GM19455 (cell line): ENCODE results near the gene TBXT.

Source experiments
- ATAC-seq: cut with Tn5 transposase; IDR thresholded peaks from one replicate; pipeline ENCODE4 v1.9.1; 2021; ENCODE audit not compliant: unreplicated experiment

TBXT gene

DNA sequence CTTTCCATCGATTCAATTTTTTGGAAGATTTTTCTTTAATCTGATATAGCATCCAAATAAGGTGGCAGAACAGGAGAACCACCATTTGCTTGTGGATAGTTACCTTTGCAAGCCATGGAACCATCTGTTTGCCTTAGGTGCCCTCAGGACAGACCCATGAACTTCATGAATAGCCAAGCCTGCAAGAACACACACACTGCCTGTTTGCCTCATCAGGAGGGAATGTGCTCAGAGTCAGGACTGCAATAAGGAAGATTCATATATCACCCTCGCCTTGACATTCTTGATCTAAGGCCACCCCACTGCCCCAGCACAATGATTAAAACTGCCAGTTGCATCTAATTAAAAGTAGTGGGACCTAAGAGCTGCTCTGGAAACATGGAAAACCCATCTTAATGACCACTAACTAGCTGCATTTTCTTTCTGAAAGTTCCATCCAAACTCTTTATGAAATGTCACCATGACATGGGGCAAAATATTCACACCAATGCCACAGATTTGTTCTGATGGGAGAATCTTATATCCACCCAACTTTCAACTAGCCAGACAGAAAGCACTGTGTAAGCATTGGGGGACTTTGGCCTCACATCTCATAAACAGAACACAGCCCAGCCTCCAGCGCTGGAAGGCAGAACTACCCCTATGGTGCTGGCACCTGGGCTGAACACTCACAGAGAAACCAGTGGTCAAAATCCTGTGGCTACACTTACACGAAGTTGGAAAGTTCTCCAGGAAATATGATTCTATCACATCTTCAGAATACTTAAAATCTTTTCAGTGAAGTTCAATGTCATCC, 48.3 kb downstream of the TBXT start:
- no peak for ATAC-seq

DNA sequence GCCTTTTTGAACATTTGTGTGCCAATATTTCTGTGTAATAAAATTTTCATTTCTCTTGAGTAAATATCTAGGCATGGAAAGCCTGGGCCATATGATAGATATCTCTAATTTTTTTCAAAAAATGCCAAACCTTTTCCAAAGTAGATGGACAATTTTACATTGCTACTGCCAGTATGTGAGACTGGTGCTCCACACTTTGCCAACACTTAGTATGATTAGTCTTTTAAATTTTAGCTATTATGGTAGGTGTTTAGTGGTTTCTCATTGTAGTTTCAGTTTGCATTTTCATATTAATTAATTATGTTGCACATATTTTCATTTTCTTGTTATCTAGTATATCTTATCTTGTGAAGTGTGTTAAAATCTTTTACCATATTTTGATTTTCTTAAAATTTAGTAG, 52.0 kb downstream of the TBXT start:
- ATAC-seq: no peak

DNA sequence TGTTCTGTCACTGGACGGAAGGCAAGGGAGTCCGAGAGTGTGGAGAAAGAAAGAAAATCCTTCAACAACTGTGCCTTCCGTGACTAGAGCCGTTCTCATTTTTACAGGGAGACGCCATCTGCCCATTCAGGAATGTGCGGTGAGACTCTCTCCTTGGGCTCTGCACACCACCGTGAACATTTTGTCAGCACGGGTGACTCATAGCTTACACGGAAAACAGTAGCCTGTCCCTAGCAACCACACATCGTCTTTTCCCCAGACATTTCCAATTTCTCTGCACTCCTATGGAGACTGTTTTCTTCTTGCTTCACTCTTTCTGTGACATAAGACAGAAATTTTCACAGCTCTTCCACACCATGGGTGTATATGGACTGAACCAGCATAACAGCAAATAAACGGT, 55.1 kb downstream of the TBXT start:
- ATAC-seq: no peak

DNA sequence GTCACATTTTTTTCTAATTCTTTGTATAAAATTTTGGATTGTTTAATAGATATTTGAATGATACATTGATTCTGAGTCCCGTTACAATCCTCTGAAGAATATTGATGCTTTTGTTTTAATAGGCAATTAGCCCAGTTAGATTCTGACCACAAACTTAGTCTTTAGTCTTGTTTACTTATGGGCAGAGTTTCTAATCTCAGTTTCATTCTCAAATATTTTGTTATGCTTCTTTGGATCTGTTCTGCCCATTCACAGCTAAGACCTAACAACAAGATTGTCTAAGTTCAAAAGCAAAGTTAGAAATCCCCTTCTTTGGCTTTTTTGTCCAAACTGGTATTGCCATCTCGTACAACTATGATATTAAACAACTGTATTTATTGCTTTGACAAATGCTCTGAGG, 58.0 kb downstream of the TBXT start:
- ATAC-seq: no peak
